ENCODE results near the gene CISH.

The CISH gene

GRCh38 chr3:50617911-50618481 lies 6.4 kb upstream of the CISH start:
- H3K27me3 ChIP-seq (ENCODE audit: insufficient read depth, low read depth): no peaks in the 10 kb centered on the region
- H3K9ac ChIP-seq: peak overlapping the region; percentile 90; the same call in 1 of the 2 replicates
- no peak overlapping the region for H3K4me3 ChIP-seq (IDR thresholded peaks at IDR 0.05; ENCODE audit: insufficient read depth, low read depth, low read length)
- H2AFZ ChIP-seq (ENCODE audit: low read depth): peak overlapping the region; percentile 71
- no peak overlapping the region for H3K27ac ChIP-seq
- H3K79me2 ChIP-seq (ENCODE audit: insufficient read depth, low read depth): no peaks in the 10 kb centered on the region
- H3K36me3 ChIP-seq (ENCODE audit: insufficient read depth): no peaks in the 10 kb centered on the region
- H3K4me1 ChIP-seq (ENCODE audit: low read depth, poor library complexity, severe bottlenecking): peaks cover 10% of the 10 kb centered on the region
- H3K4me2 ChIP-seq: peak overlapping the region; percentile 71
- TF ChIP-seq CTCF (conservative IDR thresholded peaks at IDR 0.05; ENCODE audit: low read depth, low read length): no peak
- no peaks in the 10 kb centered on the region for H4K20me1 ChIP-seq (ENCODE audit: insufficient read depth)

GRCh38 chr3:50617096-50617791 lies 5.7 kb upstream of the CISH start, which contains the start of gene MAPKAPK3:
Gene MAPKAPK3 (plus strand): TSS chr3:50617151. CDS start chr3:50617566, 415 bp downstream.
- Histone ChIP-seq H3K4me1 (ENCODE audit: low read depth, poor library complexity, severe bottlenecking) (peaks cover 18% of the 10 kb centered on the region), H3K27ac (peak within 1 kb of the TSS; percentile 53), H4K20me1 (ENCODE audit: insufficient read depth) (no peaks in the 10 kb centered on the region), H3K36me3 (ENCODE audit: insufficient read depth) (no peaks in the 10 kb centered on the region), H2AFZ (ENCODE audit: low read depth) (peak within 1 kb of the TSS; percentile 71), H3K79me2 (ENCODE audit: insufficient read depth, low read depth) (no peaks in the 10 kb centered on the region), H3K4me2 (peak within 1 kb of the TSS; percentile 78), H3K9ac (peak within 1 kb of the TSS; percentile 90), H3K4me3 (IDR thresholded peaks at IDR 0.05; ENCODE audit: insufficient read depth, low read depth, low read length) (peak within 1 kb of the TSS; percentile 20), H3K27me3 (ENCODE audit: insufficient read depth, low read depth) (no peaks in the 10 kb centered on the region)
- no peak for TF ChIP-seq CTCF (conservative IDR thresholded peaks at IDR 0.05; ENCODE audit: low read depth, low read length)

GRCh38 chr3:50616770-50617095 lies 5.2 kb upstream of the CISH start:
- Histone ChIP-seq H3K9ac (no peak overlapping the region), H2AFZ (ENCODE audit: low read depth) (peak overlapping the region; percentile 65), H3K27ac (no peak overlapping the region)

GRCh38 chr3:50616003-50616769 lies 4.6 kb upstream of the CISH start:
- Histone ChIP-seq H3K27ac (no peak overlapping the region), H4K20me1 (ENCODE audit: insufficient read depth) (no peaks in the 10 kb centered on the region), H3K4me1 (ENCODE audit: low read depth, poor library complexity, severe bottlenecking) (peaks cover 19% of the 10 kb centered on the region), H3K9ac (no peak overlapping the region), H3K4me3 (IDR thresholded peaks at IDR 0.05; ENCODE audit: insufficient read depth, low read depth, low read length) (no peak overlapping the region), H3K4me2 (peak overlapping the region; percentile 78), H2AFZ (ENCODE audit: low read depth) (peak overlapping the region; percentile 65), H3K27me3 (ENCODE audit: insufficient read depth, low read depth) (no peaks in the 10 kb centered on the region), H3K79me2 (ENCODE audit: insufficient read depth, low read depth) (no peaks in the 10 kb centered on the region), H3K36me3 (ENCODE audit: insufficient read depth) (no peaks in the 10 kb centered on the region)
- peak; percentile 77 for TF ChIP-seq CTCF (conservative IDR thresholded peaks at IDR 0.05; ENCODE audit: low read depth, low read length)

More at GRCh38 chr3:50616770-50617095, 5.2 kb upstream of the CISH start:
- Histone ChIP-seq H3K79me2 (ENCODE audit: insufficient read depth, low read depth) (no peaks in the 10 kb centered on the region), H3K4me1 (ENCODE audit: low read depth, poor library complexity, severe bottlenecking) (peaks cover 19% of the 10 kb centered on the region), H3K27me3 (ENCODE audit: insufficient read depth, low read depth) (no peaks in the 10 kb centered on the region), H3K36me3 (ENCODE audit: insufficient read depth) (no peaks in the 10 kb centered on the region), H4K20me1 (ENCODE audit: insufficient read depth) (no peaks in the 10 kb centered on the region), H3K4me2 (peak overlapping the region; percentile 78), H3K4me3 (IDR thresholded peaks at IDR 0.05; ENCODE audit: insufficient read depth, low read depth, low read length) (no peak overlapping the region)
- TF ChIP-seq CTCF (conservative IDR thresholded peaks at IDR 0.05; ENCODE audit: low read depth, low read length): no peak
